Neural cell (in vitro differentiated cells): ENCODE measurements around the gene FAM9C. TPM values are rescaled to one million over a fixed set of nuclear protein-coding genes. Genes with fewer than 3 reads are reported as not detected.

Experiments used
- H2AFZ ChIP-seq: fragments of 200-600, 300-800 bp; sonication (generic), shearing (Covaris generic); 2 replicates; pipeline ENCODE4 v1.6.0; 2014; ENCODE audit warnings: low read depth, mild to moderate bottlenecking, antibody characterized with exemption, low read length, moderate library complexity
- H3F3A ChIP-seq: fragments of 200-600 bp; shearing (Covaris generic); 2 replicates; pipeline ENCODE4 v1.6.1; 2016; ENCODE audit warnings: mild to moderate bottlenecking, moderate library complexity, mixed read lengths, antibody characterized with exemption, low read length; ENCODE audit not compliant: insufficient read depth, poor library complexity, severe bottlenecking
- H3K27ac ChIP-seq: fragments of 200-600, 300-800 bp; sonication (generic), shearing (Covaris generic); 2 replicates; pipeline ENCODE4 v1.5.1; 2014; ENCODE audit warnings: mild to moderate bottlenecking, low read length, moderate library complexity
- H3K27me3 ChIP-seq: fragments of 300-800, 200-600 bp; sonication (generic), shearing (Covaris generic); 2 replicates; pipeline ENCODE4 v1.6.0; 2014; ENCODE audit warnings: mild to moderate bottlenecking, low read depth, low read length, moderate library complexity; ENCODE audit not compliant: insufficient read depth
- H3K36me3 ChIP-seq: fragments of 300-800, 200-600 bp; sonication (generic), shearing (Covaris generic); 2 replicates; pipeline ENCODE4 v1.5.1; 2014; ENCODE audit warnings: mild to moderate bottlenecking, antibody characterized with exemption, low read length, moderate library complexity; ENCODE audit not compliant: insufficient read depth
- H3K4me2 ChIP-seq: fragments of 300-800, 200-600 bp; sonication (generic), shearing (Covaris generic); 2 replicates; pipeline ENCODE4 v1.6.0; 2014; ENCODE audit warnings: mild to moderate bottlenecking, low read length
- H3K4me3 ChIP-seq: fragments of 300-800, 200-600 bp; sonication (generic), shearing (Covaris generic); 2 replicates; pipeline ENCODE4 v1.5.1; 2014; ENCODE audit warnings: mild to moderate bottlenecking, low read length, moderate library complexity
- H3K79me2 ChIP-seq: fragments of 200-600 bp; shearing (Covaris generic); replicated peaks from 2 replicates; pipeline ENCODE4 v1.6.0; 2014; ENCODE audit warnings: mild to moderate bottlenecking, low read length, moderate library complexity; ENCODE audit not compliant: insufficient read depth
- H3K9ac ChIP-seq: fragments of 300-800, 200-600 bp; sonication (generic), shearing (Covaris generic); 2 replicates; pipeline ENCODE4 v1.6.1; 2016; ENCODE audit warnings: mild to moderate bottlenecking, low read length, mixed read lengths
- H3K9me2 ChIP-seq: fragments of 200-600 bp; shearing (Covaris generic); 2 replicates; pipeline ENCODE4 v1.6.1; 2016; ENCODE audit warnings: mild to moderate bottlenecking, low read length, mixed read lengths; ENCODE audit not compliant: insufficient read depth
- H3K9me3 ChIP-seq: fragments of 200-600, 300-800 bp; sonication (generic), shearing (Covaris generic); 2 replicates; pipeline ENCODE4 v1.6.1; 2016; ENCODE audit warnings: mild to moderate bottlenecking, mixed run types, low read length, moderate library complexity, mixed read lengths
- H4K20me1 ChIP-seq: fragments of 200-600 bp; shearing (Covaris generic); 2 replicates; pipeline ENCODE4 v1.6.1; 2016; ENCODE audit warnings: mild to moderate bottlenecking, mixed run types; ENCODE audit not compliant: insufficient read depth
- CTCF ChIP-seq: fragments of 450-650 bp; IDR thresholded peaks from 2 replicates; pipeline ENCODE4 v1.5.1; 2014; ENCODE audit warnings: antibody characterized with exemption, mild to moderate bottlenecking, moderate library complexity; ENCODE audit not compliant: poor library complexity, severe bottlenecking
- EP300 ChIP-seq: fragments of 450-650 bp; conservative IDR thresholded peaks from 2 replicates; pipeline ENCODE4 v1.6.1; 2014; ENCODE audit warnings: antibody characterized with exemption, mild to moderate bottlenecking, moderate library complexity; ENCODE audit not compliant: poor library complexity, severe bottlenecking
- EZH2 ChIP-seq: fragments of 200-600, 300-800 bp; shearing (Covaris generic), sonication (generic); IDR thresholded peaks from 2 replicates; pipeline ENCODE4 v1.6.1; 2014; ENCODE audit warnings: antibody characterized with exemption, low read length, borderline replicate concordance, mild to moderate bottlenecking; ENCODE audit not compliant: insufficient read depth, poor library complexity, severe bottlenecking
- MXI1 ChIP-seq: fragments of 450-650 bp; conservative IDR thresholded peaks from 2 replicates; pipeline ENCODE4 v1.6.1; 2014; ENCODE audit warnings: antibody characterized with exemption, mild to moderate bottlenecking; ENCODE audit not compliant: poor library complexity, severe bottlenecking
- POLR2AphosphoS5 ChIP-seq: IDR thresholded peaks from 2 replicates; pipeline ENCODE4 v1.6.1; 2012
- RAD21 ChIP-seq: fragments of 450-650 bp; conservative IDR thresholded peaks from 2 replicates; pipeline ENCODE4 v1.6.1; 2014; ENCODE audit warnings: antibody characterized with exemption, mild to moderate bottlenecking, moderate library complexity
- REST ChIP-seq: IDR thresholded peaks from 2 replicates; pipeline ENCODE4 v1.6.1; 2012; ENCODE audit warnings: borderline replicate concordance
- SMC3 ChIP-seq: fragments of 450-650 bp; conservative IDR thresholded peaks from 2 replicates; pipeline ENCODE4 v1.6.1; 2014; ENCODE audit warnings: antibody characterized with exemption, mild to moderate bottlenecking, moderate library complexity; ENCODE audit not compliant: poor library complexity
- TAF1 ChIP-seq: IDR thresholded peaks from 2 replicates; pipeline ENCODE4 v1.6.1; 2012; ENCODE audit warnings: low read depth
- polyA plus RNA-seq: library from polyadenylated mRNA; depleted of rRNA; stranded (reverse); fragments of >200 nt; gene quantifications from 2 replicates; pipeline ENCODE4 v1.2.3, GENCODE V29; 2014

The FAM9C gene
- polyA plus RNA-seq, 1 donor from 2014 or later, result not detected

GRCh38 chrX:13014111-13015096 is 30.0 kb downstream of the FAM9C start:
- H3K36me3 ChIP-seq, result no peaks in the 10 kb centered on the region
- no peaks in the 10 kb centered on the region for H3K9me3 ChIP-seq
- TF ChIP-seq POLR2AphosphoS5 (no peak), SMC3 (no peak), TAF1 (no peak), MXI1 (no peak), CTCF (no peak), RAD21 (no peak), REST (no peak)
- H3K27me3 ChIP-seq, result no peaks in the 10 kb centered on the region
- H3K9ac ChIP-seq, result no peak overlapping the region
- no peak overlapping the region for H3K27ac ChIP-seq
- H3F3A ChIP-seq, result no peaks in the 10 kb centered on the region
- H2AFZ ChIP-seq, result no peak overlapping the region
- H3K4me3 ChIP-seq, result no peak overlapping the region
- no peaks in the 10 kb centered on the region for H3K9me2 ChIP-seq
- no peak overlapping the region for H3K4me2 ChIP-seq
- no peaks in the 10 kb centered on the region for H4K20me1 ChIP-seq
- no peaks in the 10 kb centered on the region for H3K79me2 ChIP-seq

- Histone ChIP-seq H3K4me3 (no peak overlapping the region), H3K27ac (no peak overlapping the region), H3K4me2 (no peak overlapping the region), H2AFZ (no peak overlapping the region), H3K9me3 (no peaks in the 10 kb centered on the region), H3K9ac (no peak overlapping the region), H3K9me2 (no peaks in the 10 kb centered on the region), H4K20me1 (no peaks in the 10 kb centered on the region), H3K27me3 (no peaks in the 10 kb centered on the region), H3K79me2 (no peaks in the 10 kb centered on the region), H3F3A (no peaks in the 10 kb centered on the region), H3K36me3 (no peaks in the 10 kb centered on the region)
- TF ChIP-seq EP300 (no peak), RAD21 (no peak), CTCF (no peak), SMC3 (no peak), REST (no peak), POLR2AphosphoS5 (no peak), MXI1 (no peak), TAF1 (no peak), EZH2 (no peak)
Measured at GRCh38 chrX:13013363-13014110, 30.9 kb downstream of the FAM9C start.
